Kidney glomerular epithelial cell (primary cell): Measurements from ENCODE around the gene CARTPT.

Experiments
- DNase-seq: peaks from one replicate; lab custom pipeline; 2025; lab: John Stamatoyannopoulos, UW

The CARTPT gene

DNA sequence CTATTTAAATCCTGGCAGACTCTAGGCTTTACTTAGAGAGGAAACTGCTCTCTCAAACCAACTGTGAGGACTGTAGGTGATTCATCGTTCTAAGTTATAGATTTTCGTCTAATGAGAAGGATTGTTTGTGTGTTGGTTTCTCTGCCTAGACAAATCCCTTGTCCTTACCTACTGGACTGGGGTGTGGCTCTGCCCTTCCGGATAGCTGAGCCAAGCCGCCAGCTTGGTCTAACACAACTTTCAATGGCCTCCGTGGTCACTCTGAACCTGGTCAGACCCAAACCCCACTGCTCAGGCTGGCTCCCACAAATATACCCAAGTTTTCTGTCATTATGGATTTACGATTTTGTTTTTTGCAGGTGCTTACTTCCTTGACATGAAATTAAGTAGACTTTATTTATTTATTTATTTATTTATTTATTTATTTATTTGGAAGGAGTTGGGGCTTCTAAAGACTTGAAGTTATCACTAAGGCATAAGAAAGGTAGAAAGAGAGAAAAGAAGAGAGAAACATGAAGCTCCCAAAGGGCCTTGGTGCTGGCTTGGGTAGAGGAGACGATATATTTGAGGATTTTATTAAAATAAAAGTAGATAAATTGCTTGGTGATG is 19.0 kb downstream of the CARTPT start:
- DNase-seq, result no peak

DNA sequence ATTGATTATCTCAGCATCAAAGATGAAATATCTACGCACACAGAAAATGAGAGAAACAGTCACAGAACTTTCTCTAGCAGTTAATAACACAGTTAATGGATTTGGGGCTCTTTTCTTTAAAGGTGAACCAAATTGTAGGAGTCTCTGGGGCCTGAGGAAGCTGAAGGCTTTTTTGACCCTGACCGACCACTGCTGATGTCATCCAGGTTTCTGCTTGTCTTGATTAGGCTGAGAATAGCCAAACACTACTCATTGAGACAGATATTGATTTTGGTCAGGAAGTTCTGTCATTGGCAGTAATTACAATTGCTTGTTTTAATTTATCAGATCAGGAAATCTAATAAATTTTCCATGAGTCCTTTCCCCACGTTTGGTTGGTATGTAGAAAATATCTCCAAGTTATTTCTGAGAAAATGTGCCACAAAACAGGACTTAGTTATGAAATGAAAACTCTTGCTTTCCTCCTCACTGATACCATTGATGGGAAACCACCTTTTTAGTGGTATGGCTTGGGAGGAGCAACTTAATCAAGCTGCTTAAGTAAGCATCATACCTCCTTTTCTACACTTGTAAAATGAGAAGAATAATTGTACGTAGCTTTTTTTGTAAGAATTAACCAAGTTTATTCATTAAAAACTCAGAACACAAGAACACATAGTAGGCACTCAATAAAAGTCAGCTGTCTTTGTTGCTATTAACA is 19.7 kb downstream of the CARTPT start:
- DNase-seq, result no peak

DNA sequence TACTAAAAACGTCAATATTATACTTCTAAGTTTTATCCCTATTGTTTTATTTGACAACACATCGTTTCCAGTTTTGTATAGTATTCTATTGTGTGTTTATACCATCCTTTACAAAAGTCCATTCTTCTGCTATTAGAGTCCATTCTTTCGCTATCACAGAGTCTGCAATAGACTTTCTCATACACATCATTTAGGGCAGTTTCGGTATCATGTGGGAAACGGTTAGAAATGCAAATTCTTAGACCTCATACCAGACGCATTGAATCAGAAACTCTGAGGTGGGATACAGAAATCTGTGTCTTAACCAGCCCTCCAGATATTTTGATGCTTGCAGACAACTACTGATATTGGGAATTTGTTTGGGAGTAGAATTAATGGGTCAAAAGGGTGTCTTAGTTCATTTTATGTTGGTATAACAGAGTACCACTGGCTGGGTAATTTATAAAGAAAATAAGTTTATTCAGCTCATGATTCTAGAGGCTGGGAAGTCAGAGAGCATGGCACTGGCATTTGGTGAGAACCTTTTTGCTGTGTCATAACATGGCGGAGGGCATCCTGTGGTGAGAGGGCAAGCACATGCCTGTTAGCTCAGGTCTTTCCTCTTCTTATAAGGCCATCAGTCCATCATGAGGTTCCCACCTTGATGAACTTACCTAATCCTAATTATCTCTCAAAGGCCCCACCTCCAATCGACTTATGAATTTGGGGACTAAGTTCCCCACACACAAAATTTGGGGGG is 21.1 kb downstream of the CARTPT start:
- DNase-seq, result no peak

DNA sequence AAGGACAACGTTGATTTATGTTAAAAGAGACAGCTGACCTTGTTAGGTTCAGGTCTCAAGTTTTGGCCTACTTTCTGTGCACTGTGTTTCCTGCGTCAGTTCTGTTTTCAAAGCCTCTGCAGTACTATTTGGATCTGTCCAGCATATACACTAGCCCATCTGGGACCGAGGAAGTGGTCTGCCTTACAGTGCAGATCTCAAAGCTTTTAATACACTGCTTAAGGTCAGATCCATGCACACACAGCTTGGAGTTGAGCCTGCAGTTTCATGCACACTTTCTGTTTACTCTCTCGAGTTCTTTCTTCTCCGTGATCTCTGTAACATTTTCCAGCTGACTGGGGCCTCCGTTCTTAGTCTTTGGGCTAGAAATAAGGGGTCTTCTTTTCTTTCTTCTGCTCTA is 24.1 kb downstream of the CARTPT start:
- no peak for DNase-seq

DNA sequence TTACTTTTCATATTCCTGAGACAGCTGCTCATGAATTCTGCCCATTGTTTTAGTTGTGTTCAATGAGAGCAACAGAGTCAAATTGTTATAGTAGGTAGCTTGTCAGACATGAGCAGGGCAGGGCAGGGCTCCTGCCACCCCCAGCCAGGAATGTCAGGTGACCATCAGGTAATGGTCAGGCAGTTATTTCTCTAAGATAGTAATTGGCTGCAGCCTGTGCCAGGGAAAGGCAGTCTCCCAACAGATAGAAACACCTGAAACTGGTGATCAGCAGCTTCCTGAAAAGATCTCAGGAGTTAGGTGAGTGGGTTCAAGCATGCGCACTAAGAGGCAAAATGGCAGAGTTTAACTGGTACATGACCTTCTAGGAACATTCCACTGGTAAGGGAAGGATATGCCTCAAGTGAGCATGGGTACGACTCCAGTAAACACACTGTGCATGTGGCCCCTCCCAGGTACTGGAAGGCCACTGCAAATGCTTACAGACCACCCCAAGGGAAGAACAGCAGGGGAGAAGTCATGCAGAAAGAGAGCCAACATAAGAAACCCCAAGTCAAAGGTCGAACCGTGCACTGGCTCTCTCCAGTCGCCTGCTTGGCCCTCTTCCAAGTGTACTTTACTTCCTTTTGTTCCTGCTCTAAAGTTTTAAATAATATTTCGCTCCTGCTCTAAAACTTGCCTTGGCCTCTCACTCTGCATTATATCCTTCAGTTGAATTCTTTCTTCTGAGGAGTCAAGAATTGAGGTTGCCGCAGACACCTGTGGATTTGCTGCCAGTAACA is 25.1 kb downstream of the CARTPT start:
- no peak for DNase-seq

DNA sequence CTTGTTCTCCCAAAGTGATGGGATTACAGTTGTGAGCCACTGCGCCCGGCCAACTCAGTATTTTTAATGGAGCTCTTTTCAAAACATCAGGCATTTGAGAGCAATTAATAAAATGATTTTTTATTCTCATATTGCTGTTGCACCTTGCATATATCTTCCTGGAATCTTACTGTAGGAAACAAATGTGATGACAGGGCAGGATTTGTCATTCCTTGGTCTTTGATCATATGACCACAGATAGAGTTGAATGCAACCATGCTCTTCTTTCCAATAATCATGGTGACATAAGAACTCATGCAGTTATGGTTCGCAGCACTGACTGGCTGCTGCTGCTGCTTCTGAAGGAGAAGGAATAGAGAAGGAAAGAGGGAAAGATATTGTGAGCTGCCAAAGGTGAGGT is 28.1 kb downstream of the CARTPT start:
- DNase-seq, result no peak

DNA sequence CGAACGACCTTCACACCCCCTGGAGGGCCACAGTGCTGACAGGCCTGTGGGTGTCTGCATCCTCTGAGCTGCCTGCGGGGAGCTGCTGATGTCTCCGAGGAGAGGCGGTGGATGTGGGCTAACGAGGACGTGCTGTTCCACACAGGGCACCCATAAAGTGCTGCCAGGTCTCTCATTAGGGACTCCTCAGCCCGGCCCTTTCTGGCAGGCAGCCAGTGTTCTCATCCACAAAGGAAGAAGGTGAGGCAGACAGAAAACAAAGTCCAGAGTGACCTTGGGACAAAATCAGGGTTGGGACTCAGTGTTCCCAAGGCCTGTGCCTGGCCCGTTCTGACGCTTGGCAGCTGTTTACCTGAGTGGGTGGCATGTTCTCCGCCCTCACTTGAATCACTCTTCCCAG is 29.3 kb downstream of the CARTPT start:
- no peak for DNase-seq

DNA sequence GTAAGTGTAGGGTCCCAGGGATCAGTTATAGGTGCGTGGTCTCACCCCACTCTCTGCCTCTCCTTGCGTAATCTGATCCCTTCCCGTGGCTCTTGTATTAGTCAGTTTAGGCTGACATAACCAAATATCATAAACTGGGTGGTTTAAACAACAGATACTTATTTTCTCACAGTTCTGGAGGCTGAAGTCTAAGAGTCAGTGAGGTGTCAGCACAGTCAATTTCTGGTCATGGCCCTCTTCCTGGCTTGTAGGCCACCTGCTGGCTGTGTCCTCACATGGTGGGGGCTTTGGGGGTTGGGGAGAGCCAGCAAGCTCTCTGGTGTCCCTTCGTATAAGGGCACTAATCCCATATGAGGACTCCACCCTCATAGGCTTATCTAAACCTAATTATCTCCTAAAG is 32.3 kb downstream of the CARTPT start:
- no peak for DNase-seq

DNA sequence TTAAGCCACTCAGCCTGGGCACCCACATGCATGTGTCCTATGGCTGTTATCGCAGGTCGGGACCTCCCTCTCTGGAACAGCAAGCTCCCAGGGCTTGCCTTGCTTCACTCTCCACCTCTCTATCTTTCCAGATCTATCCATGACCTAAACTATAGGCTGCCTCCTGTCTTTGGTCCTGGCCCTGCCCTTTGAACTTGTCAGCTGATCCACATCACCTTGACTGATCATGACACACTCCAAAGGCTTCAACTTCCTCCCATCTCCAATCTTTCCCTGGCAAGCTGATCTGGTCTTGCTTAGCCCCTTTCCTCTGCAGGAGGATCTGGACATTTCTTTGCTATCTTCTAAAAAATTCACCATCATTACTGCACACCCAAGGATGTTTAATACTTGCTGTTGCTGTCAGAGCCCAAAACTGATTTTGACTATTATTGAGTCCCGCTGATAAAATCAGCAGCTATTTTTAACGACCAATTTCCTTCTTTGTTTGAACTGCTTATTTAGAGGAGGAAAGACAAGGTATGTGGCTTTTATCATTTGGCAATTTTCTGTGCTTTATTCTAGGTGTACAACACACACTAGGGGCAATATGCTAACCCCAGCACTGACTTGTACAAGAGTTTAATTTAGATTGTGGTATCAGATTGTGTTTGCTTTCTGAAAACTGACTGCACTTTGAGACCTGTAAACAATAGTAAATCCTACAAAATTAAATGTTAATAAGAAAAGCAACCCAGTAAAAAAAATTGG is 33.5 kb downstream of the CARTPT start:
- no peak for DNase-seq

DNA sequence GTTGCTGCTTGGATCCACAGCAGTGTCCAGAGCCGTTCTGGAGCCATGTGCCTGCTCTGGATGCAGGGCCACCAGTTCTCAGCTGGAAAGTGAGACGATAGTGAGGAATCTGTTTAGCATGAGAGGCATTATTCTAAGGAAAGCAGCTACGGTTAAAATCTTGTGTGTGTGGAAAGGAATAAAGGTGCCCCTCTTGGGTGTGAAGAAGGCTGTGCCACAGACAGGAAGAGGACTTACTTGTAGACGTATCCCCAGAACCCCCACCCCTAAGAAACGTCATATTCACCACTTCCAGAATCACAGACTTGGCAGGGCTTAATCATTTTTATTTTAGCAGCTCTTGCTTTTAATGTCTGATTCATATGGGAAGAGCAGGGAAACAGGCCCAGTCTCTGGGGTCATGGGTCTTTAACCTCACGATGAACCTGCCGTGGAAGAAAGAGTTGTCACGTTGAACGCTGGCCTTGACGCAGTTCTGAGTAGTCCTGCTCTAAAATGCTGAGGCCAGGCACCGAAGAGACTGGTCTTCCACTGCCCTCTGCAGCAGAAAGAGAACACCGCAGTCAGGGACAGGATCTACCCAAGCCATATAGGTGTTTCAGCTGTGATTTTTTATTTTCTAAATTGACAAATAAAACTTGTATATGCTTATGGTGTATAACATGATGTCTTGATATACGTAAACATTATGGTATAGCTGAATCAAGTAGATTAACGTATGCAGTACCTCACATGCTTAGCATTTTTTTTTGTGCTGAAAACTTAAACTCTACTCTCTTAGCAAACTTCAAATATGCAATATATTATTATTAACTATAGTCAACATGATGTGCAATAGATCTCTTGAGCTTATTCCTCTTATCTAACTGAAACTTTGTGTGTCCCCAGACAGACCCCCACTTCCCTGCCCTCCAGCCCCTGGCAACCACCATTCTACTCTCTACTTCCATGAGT is 38.8 kb downstream of the CARTPT start:
- DNase-seq, result peak; percentile 38

DNA sequence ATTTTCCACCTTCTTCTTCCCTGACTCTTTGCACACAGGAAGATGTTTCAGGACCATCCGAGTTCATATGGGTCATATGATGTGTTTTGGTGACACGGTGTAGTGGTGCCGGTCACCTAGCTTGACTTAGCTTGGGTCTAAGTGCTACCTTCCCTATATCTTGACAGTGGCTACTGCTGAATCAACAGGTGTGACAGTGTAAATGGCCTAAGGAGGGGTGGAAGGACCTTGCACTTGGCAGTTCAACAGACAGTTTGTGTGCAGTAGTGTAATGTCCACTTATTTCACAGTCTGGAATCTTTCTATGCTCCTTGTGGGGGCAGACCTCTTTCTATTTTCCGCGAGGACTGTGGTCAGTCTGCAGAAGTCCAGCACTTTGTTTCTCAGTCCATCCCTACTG is 43.8 kb downstream of the CARTPT start:
- no peak for DNase-seq

DNA sequence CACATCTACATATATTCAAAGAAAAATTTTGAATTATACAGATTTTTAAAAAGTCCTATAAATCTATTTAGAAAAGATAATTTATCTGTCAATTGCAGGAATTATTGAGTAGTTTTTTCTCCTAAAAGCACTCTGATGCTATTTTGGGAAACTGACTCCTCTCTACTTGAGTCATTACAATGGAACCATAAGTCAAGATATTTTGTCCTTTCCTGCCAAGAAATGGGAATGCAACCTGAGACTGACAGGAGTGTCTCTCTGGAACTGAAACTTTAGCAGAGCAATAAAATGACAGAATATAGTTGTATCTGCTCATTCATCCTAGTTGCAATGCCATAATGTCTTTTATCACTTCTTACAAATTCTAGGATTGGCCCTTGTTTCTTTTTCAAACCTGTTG is 48.6 kb downstream of the CARTPT start:
- DNase-seq, result no peak

DNA sequence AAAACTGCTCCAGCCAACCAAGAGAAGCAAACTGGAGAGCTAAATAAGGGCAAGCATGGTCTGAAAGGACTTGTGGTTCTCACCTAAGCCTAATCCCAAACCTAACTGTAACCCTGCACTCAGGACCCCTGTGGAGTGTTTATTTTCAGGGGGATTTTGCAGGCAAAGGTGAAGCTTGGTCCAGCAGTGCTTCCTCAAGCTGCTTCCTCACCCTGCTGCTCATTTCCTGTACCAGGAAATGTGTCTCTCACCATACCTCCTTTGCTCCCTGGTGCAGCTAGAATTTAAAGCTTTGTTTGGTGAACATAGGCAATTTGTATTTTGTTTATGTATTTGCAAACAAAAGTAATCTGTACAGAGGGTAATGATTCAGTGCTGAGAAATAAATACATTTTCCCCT is 50.2 kb downstream of the CARTPT start:
- DNase-seq, result no peak

DNA sequence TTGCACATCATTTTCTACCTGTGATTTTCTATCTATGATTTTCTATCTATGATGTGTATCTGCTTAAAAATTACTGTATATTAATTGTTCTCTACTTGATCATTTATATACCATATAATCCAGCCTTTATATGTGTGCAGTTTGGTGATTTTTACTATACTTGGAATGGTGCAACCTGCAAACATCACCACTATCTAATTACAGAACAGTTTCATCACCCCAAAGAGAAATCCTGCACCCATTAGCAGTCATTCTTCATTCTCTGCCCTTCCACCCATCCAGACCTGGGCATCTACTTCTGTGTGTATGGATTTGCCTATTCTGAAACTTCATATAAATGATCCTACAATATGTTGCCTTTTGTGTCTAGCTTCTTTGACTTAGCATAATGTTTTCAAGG is 51.3 kb downstream of the CARTPT start:
- no peak for DNase-seq
